Panc1 (cell line): ENCODE results near the gene SOX3. TPM values are rescaled to one million over a fixed set of nuclear protein-coding genes. Genes with fewer than 3 reads are reported as not detected.

Source experiments
- ATAC-seq: fragments of 200-7000 bp; cut with Tn5 transposase; 2 replicates; pipeline ENCODE4 v1.9.1; 2020; ENCODE audit warnings: mild to moderate bottlenecking, moderate library complexity
- BruUV-seq: library from RNA; stranded (reverse); fragments of 400-500 nt; replicated peaks from 2 replicates; lab custom pipeline; 2021; lab: Mats Ljungman, UMichigan
- CTCF ChIA-PET: fragments of 300-600 bp; sonication (Branson Sonifier 250); formaldehyde crosslinking; loops from one replicate; lab custom pipeline; 2022; ENCODE audit warnings: antibody characterized with exemption; lab: Charles Lee
- POLR2A ChIA-PET: fragments of 300-600 bp; sonication (Branson Sonifier 250); formaldehyde crosslinking; loops from one replicate; lab custom pipeline; 2022; ENCODE audit warnings: antibody characterized with exemption; lab: Charles Lee
- DNase-seq: peaks from one replicate; pipeline ENCODE4 v3.0.0-alpha.2; 2010; ENCODE audit warnings: low read depth, low spot score
- H3K27ac ChIP-seq: 2 replicates; pipeline ENCODE4 v1.5.1; 2011; ENCODE audit warnings: mild to moderate bottlenecking, low read length, inconsistent platforms
- H3K27me3 ChIP-seq: fragments of 200-500 bp; sonication (Bioruptor generic); 2 replicates; pipeline ENCODE4 v1.6.0; 2014; ENCODE audit warnings: low read length, inconsistent platforms; ENCODE audit not compliant: control insufficient read depth, insufficient read depth
- H3K36me3 ChIP-seq: fragments of 200-500 bp; sonication (Bioruptor generic); 2 replicates; pipeline ENCODE4 v1.5.1; 2014; ENCODE audit warnings: inconsistent platforms, mild to moderate bottlenecking, low read length, moderate library complexity; ENCODE audit not compliant: control insufficient read depth, insufficient read depth
- H3K4me1 ChIP-seq: 2 replicates; pipeline ENCODE4 v1.5.1; 2011; ENCODE audit warnings: inconsistent platforms, mild to moderate bottlenecking, low read length, moderate library complexity; ENCODE audit not compliant: control insufficient read depth, insufficient read depth
- H3K4me3 ChIP-seq, 2 experiments: 2 replicates each; pipeline ENCODE4 v1.5.1; 2011 to 2012; ENCODE audit warnings: low read depth in 2 of 2, low read length in 2 of 2, mild to moderate bottlenecking in 2 of 2, inconsistent platforms in 1 of 2, moderate library complexity in 1 of 2
- H3K9me3 ChIP-seq: fragments of 200-500 bp; sonication (Bioruptor generic); 2 replicates; pipeline ENCODE4 v1.5.1; 2014; ENCODE audit warnings: low read depth, mild to moderate bottlenecking, inconsistent platforms, low read length, moderate library complexity; ENCODE audit not compliant: control insufficient read depth, insufficient read depth
- POLR2AphosphoS5 ChIP-seq: IDR thresholded peaks from 2 replicates; pipeline ENCODE4 v1.6.1; 2012; ENCODE audit warnings: mild to moderate bottlenecking, low read depth, low read length, moderate library complexity
- SIN3A ChIP-seq: IDR thresholded peaks from 2 replicates; pipeline ENCODE4 v1.6.1; 2012; ENCODE audit warnings: low read depth, mild to moderate bottlenecking, low read length, moderate library complexity, borderline replicate concordance; ENCODE audit not compliant: insufficient read depth
- TCF7L2 ChIP-seq: IDR thresholded peaks from 2 replicates; pipeline ENCODE4 v1.6.1; 2011; ENCODE audit warnings: mild to moderate bottlenecking, low read depth, low read length, inconsistent platforms
- in situ Hi-C: cut with HindIII; loops from 2 replicates; pipeline ENCODE4 v1.10.0; 2016; ENCODE audit warnings: low sequenced_read_pairs, low pct_unique_long_range_greater_than_20kb
- intact Hi-C: fragments of 100-400 bp; cut with micrococcal nuclease; formaldehyde crosslinking; loops from one replicate; pipeline ENCODE4 v1.10.0; 2022; ENCODE audit not compliant: unreplicated experiment
- total RNA-seq: library from RNA; stranded (reverse); gene quantifications from one replicate; pipeline ENCODE4 v1.2.1, GENCODE V29; 2021; ENCODE audit not compliant: unreplicated experiment
- TF ChIP-seq, protein P1 (sequence below): fragments of 450-650 bp; IDR thresholded peaks from 2 replicates; pipeline ENCODE4 v1.5.1; 2017; ENCODE audit warnings: mild to moderate bottlenecking
- TF ChIP-seq, protein P2 (sequence below), 2 experiments: IDR thresholded peaks; 2 replicates each; pipeline ENCODE4 v1.6.1; 2011 to 2012; ENCODE audit warnings: low read depth in 2 of 2, control low read depth in 1 of 2, low read length in 1 of 2, mild to moderate bottlenecking in 1 of 2, moderate library complexity in 1 of 2; ENCODE audit not compliant: insufficient read depth in 1 of 2

Gene SOX3
- total RNA-seq, 1 experiment from 2014 or later = not detected

DNA sequence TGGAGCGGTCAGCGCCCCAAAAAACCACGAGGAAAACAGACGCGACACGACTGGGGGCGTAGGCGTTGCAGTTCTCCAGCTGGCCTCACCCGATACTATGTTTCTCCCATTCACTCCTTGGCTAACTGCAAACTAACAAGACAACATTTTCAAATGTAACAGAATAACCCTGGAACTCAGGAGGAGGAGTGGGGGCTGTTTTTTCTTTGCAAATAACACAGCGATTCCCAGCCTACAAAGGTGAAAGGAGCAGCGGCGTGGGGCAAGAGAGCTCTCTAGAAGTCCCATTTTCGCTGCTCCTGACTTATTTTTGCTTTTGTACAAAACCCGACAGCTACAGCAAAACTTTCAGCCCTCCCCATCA, 1.6 kb downstream of the SOX3 start:
- ATAC-seq (no peak), DNase-seq (no peak)
- Histone ChIP-seq H3K9me3 (no peaks in the 10 kb centered on the region), H3K4me3 (no peak overlapping the region), H3K27me3 (no peaks in the 10 kb centered on the region), H3K36me3 (no peaks in the 10 kb centered on the region), H3K4me1 (no peaks in the 10 kb centered on the region), H3K27ac (no peak overlapping the region)
- ChIA-PET CTCF (no interaction called here), POLR2A (no interaction called here)
- intact Hi-C loops = no loop called here
- TF ChIP-seq, protein P1, sequence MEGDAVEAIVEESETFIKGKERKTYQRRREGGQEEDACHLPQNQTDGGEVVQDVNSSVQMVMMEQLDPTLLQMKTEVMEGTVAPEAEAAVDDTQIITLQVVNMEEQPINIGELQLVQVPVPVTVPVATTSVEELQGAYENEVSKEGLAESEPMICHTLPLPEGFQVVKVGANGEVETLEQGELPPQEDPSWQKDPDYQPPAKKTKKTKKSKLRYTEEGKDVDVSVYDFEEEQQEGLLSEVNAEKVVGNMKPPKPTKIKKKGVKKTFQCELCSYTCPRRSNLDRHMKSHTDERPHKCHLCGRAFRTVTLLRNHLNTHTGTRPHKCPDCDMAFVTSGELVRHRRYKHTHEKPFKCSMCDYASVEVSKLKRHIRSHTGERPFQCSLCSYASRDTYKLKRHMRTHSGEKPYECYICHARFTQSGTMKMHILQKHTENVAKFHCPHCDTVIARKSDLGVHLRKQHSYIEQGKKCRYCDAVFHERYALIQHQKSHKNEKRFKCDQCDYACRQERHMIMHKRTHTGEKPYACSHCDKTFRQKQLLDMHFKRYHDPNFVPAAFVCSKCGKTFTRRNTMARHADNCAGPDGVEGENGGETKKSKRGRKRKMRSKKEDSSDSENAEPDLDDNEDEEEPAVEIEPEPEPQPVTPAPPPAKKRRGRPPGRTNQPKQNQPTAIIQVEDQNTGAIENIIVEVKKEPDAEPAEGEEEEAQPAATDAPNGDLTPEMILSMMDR = no peak
- TF ChIP-seq TCF7L2 (no peak), POLR2AphosphoS5 (no peak), SIN3A (no peak)
- TF ChIP-seq, protein P2, sequence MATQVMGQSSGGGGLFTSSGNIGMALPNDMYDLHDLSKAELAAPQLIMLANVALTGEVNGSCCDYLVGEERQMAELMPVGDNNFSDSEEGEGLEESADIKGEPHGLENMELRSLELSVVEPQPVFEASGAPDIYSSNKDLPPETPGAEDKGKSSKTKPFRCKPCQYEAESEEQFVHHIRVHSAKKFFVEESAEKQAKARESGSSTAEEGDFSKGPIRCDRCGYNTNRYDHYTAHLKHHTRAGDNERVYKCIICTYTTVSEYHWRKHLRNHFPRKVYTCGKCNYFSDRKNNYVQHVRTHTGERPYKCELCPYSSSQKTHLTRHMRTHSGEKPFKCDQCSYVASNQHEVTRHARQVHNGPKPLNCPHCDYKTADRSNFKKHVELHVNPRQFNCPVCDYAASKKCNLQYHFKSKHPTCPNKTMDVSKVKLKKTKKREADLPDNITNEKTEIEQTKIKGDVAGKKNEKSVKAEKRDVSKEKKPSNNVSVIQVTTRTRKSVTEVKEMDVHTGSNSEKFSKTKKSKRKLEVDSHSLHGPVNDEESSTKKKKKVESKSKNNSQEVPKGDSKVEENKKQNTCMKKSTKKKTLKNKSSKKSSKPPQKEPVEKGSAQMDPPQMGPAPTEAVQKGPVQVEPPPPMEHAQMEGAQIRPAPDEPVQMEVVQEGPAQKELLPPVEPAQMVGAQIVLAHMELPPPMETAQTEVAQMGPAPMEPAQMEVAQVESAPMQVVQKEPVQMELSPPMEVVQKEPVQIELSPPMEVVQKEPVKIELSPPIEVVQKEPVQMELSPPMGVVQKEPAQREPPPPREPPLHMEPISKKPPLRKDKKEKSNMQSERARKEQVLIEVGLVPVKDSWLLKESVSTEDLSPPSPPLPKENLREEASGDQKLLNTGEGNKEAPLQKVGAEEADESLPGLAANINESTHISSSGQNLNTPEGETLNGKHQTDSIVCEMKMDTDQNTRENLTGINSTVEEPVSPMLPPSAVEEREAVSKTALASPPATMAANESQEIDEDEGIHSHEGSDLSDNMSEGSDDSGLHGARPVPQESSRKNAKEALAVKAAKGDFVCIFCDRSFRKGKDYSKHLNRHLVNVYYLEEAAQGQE (IDR thresholded peaks at IDR 0.05; ENCODE audit: insufficient read depth in 1 of 2, low read depth in 2 of 2, low read length in 1 of 2) = no peak
- in situ Hi-C loops = no loop called here
- BruUV-seq = no TSS peak

DNA sequence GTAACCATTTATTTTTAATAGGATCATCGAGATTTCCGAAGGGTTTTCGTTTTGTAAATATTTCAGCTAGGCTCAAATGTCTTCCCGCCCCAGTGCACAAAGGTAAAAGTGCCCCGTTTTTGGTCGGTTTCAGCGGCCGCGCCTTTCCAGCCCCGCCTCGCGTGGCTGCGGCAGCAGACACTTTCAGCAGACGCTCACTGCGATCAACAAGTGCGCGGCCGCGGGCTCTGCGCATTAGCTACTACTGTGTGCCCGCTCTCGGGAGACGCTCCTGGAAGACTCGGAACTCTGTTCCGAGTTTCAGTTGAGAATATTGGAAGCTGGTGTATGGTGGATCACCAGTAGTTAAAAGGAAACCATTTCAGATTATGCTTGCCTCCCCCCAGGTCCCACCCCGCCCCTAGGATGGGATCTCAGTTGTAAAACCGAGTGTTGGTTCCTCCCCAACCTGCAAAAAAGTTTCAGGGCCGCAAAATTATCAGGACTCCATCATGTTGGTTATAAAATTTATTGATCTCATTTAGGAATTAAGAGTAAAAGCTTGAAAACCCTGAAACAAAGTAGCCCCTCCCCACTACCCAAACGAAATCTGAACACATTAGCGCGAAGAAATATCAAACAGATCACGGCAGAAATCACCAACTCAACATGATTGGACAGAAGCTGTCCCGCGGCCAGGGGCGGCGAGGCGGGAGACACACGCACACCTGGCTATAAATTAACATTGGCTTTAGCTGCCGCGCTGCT, 2.2 kb downstream of the SOX3 start:
- Histone ChIP-seq H3K36me3 (no peaks in the 10 kb centered on the region), H3K27ac (no peak overlapping the region), H3K4me1 (no peaks in the 10 kb centered on the region), H3K9me3 (no peaks in the 10 kb centered on the region), H3K4me3 (no peak overlapping the region), H3K27me3 (no peaks in the 10 kb centered on the region)
- in situ Hi-C loops (no loop called here), intact Hi-C loops (no loop called here)
- ChIA-PET POLR2A (no interaction called here), CTCF (no interaction called here)
- TF ChIP-seq SIN3A (no peak), POLR2AphosphoS5 (no peak), TCF7L2 (no peak)
- TF ChIP-seq, protein P1 = no peak
- TF ChIP-seq, protein P2 (IDR thresholded peaks at IDR 0.05; ENCODE audit: insufficient read depth in 1 of 2, low read depth in 2 of 2, low read length in 1 of 2) = no peak
- ATAC-seq = no peak
- DNase-seq = no peak
- BruUV-seq = no TSS peak
